ENCODE measurements around the gene KRT81.
A peak's percentile ranks its signal among the peaks of the same experiment; 100 is the strongest.

KRT81 gene

DNA sequence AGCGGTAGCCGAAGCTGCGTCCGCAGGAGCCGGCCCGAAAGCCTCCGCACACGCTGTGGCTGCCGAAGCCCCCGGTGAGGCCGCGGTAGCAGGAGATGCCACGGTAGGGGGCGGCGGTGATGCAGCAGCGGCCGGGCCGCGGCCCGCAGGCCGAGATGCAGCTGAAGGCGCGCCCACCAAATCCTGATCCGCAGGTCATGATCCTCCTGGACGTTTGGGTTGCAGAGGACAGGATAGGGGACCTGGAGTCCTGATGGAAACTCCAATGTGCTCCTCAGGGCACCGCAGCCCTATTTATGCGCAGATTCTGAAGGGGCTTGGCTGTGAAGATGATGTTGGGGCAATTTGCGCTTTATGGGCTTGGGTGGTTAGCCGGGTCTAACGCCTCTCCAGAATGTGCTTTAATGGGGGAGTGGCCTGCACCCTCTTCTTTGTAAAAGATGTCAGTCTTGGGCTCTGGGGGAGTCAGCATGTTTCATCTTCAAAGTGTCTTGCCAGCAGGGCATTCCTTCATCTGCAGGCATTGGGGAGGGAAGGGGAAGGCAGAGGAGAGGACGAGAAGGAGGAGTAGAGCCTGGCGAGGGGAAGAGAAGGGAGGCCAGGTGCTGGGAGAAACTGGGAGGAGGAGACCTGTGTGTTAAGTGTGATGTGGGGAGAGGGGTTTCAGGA, at the start of gene KRT81:
Gene KRT81, minus strand, starts transcription at position 268 of the 669 bp plus-strand sequence. Its CDS starts 69 bp downstream, at position 199.
- no peak for DNase-seq

DNA sequence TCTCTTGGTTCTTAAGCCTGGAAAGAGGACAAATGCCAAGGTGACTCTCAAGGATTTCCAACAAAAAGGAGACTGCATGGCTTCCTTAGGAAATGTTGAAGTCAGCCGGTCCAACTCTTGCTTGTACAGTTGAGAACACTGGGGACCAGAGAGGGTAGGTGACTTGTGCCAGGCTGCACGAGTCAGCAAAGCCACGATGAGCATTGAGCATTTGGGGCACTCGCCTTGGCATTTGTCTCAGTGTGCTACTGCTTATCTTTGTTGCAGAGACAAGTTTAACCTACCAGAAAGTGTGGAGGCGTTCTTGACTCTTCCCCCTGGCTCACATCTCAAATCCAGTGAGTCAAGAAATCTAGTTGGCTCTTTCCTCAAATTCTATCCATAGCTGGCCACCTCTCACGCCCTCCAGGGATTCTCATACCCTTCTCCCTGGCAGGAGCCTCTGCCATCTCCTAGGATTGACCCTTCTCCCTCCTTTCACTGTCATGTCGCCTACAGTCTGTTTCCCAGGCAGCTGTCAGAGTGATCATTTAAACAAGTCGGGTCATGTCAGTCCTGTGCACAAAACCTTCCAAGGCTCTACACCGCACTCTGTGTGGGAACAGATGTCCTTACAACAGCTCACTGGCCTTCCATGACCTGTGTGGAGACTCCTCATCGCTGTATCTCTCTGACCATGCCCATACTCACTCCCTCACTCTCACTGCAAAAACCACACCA, 47.1 kb upstream of the KRT81 start:
- DNase-seq: no peak

DNA sequence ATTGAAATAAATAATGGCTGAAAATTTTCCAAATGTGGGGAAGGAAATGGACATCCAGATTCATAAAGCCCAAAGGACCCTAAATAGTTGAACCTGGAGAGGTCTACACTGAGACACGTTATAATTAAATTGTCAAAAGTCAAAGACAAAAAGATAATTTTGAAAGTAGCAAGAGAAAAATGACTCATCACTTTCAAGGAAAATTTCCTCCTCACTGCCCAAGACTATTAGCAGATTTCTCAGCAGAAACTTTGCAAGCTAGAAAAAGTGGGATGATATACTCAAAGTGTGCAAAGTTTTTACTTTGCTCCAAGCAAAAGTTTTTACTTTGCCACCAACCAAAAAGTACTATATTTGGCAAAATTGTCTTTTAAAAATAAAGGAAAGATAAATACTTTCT, 45.7 kb upstream of the KRT81 start:
- no peak for DNase-seq

DNA sequence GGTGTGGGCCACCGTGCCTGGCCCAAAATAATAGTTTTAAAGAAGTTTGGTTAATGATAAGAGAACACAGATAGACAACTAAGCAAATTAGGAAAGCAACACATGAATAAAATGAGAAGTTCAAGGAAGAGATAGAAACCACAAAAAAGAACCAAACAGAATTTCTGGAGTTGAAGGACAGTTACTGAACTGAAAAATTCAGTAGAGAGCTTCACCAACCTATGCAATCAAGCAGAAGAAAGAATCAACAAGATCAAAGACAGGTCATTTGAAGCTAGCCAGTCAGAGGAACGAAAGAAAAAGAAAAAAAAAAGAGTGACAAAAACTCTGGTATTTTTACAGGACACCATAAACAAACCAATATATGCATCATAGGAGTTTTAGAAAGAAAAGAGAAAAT, 45.3 kb upstream of the KRT81 start:
- no peak for DNase-seq

DNA sequence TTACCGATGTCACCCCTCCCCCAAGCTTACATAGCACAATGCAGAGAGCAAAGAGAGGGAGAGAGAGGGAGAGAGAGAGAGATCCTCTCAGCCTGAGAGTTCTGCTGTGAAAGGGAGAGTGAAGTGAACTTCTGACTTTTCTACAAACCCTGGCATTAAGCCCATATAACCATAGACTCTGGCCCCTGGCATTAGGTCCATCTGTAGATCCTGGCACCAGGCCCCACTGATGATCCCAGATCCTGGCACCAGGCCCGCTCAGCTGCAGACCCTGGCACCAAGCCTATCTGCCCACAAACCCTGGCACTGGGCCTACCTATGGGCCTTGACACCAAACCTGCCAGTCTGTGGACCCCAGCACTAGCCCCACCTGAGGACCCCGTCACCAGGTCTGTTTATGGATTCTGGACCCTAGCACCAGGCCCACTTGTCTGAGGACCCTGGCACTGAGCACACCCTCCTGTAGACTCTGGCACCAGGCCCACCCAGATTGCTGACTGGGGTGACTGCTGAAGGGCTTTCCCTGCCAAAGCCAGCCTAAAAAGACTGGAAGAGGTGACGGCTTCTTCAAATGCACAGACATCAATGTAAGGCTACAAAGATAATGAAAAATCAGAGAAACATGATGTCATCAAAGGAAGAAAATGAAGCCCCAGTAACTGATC, 44.4 kb upstream of the KRT81 start:
- peak; percentile 16 for DNase-seq

DNA sequence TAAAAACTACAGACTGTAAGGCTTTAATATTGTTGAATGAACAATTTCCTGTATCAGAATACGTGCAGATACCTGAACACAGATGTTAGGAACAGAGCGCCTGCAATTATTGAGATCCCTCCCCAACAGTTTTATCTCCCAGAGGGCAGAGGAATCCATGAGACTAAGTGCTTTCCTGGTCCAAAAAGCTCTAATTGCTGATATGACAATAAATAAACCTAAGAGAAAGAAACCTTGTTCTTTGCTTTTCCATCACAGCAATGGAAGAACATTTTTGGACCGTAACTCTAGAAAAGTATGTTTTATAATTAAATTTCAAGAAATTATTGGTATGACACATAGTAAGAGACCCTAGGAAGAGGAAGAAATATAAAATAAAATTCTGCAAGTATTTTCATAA, 42.9 kb upstream of the KRT81 start:
- DNase-seq: no peak

DNA sequence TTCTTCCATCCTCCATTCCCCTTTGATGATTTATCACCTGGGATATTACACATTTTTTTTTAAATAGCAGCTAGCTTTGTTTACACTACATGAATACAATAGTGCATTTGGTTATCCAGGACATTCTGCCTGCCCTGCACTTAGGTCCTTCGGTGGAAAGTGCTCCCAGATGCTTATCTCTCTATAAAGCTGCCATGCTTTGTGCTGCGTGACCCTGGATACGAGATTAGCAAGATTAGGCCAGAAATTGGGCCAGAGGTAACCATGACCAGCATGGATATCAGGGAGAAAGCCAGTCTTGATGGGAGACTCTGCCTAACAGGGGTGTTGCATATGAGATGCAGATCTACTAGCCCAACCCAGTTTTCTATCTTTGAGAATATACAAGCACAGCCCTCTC, 42.0 kb upstream of the KRT81 start:
- no peak for DNase-seq

DNA sequence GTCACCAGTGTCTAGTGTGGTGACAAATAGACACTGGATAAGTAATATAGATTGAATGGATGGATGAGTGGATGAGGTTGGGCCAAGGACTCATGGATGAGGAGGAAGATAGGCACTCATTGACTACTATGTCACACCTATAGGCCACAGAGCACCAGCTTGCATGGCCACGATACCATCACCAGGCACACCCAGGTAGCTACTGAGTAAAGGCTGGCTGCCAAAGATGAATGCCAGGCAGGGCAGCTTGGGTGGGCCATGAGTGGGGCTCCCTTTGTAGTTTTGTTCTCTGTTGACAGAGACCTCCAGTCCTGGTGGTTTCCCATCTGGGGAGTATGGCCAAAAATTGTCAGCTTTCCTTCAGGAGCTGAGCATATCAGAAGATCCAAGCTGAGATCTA, 41.0 kb upstream of the KRT81 start:
- no peak for DNase-seq

DNA sequence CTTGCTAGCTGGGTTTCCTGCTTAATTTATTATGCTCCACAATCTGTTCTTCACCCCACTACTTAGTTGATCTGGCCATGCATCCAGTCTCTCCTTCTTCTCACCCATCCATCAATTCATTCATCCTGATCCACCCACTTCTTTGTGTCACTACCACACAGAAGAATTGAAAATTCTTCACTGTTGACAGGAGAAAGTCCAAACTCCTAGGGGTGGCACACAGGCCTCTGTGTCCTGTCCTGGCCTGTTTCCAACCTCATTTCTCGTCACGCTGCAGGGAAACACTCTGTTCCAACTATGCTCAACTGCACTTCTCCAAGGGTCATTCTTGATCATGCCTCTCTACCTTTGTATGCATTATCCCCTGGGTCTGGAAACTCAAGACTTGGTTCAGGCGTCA, 40.5 kb upstream of the KRT81 start:
- no peak for DNase-seq

DNA sequence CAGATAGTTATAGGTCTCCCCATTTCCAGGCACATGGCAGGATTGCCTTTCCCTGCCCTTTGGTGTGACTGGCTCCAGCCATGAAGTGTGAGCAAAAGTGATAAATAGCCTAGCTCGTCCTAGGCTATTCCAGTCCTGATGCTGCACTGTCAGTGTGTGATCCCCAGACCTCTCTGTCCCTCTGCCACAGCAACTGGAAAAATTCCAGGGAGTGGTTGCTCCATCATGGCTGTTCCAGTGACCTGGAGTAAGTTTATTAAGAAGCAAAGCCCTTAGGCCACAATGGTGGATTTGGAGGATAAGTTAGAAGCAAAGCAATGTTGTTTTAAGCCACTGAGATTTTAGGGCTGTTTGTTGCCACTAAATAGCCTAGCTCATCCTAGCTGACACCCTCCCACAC, 39.7 kb upstream of the KRT81 start:
- DNase-seq: no peak

DNA sequence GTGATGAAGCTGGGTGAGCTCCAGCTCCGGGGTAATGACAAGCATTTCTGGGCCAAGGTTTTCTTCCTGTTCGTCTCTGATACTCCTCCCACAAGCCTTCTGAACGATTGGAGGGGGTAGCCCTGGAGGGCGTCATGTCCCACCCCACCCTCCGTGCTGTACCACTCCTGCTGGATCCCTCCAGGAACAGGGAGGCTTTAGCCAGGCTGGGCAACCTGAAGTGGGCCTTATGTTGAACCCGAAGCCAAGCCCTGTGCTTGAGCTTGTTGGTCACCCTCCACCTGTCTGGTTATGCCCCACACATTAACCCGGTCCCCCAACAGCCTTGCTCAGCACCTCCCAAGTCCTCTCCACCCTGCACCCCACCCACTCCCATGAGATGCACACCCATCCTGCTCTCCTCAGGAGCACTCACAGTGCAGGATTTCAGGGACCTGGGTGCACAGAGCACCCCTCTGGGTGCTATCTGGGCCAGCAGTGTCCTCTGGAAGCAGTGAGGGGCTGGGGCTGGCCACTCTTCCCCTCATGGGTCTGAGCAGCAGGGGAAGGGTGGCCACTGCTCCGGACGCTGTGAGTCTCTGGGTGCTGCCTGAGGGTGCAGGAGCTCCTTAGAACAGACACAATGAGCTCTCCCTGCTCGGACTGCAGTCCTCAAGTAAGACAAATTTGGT, 36.6 kb upstream of the KRT81 start:
- no peak for DNase-seq

DNA sequence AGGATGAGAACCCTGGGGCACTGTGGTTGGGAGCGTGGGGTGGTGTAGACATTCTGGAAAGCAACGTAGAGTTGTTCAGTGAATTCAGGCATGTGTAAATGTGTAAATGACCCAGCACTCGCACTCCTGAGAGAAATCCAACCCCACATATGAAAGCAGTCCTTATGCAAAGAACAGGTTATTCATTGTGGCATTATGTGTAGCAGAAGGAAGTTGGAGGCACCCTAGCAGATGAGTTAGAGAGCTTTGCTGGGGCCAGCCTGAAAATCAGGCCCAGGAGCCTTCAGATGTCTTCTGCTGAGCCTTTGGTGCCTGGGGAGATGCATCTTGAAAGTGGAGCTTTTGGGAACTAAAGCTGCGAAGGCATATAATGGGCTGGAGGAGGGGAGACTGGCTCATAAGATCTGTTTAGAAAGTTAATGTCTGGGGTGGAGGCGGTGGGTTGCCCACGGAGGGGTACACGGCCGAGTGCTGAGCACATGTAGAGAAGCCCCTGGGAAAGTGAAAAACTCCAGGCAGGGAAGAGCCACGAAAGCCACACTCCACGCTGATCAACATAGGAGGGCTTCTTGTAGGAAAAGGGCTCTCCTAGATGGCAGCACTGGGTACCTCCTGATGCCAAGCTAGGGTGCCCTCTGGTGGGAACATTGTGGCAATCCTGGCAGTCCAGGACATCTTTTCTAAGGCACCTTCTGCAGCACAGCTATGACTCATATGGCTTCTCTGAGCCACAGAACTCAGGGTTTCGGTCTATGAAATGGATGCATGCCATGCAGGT, 35.9 kb upstream of the KRT81 start:
- peak; percentile 74 for DNase-seq

DNA sequence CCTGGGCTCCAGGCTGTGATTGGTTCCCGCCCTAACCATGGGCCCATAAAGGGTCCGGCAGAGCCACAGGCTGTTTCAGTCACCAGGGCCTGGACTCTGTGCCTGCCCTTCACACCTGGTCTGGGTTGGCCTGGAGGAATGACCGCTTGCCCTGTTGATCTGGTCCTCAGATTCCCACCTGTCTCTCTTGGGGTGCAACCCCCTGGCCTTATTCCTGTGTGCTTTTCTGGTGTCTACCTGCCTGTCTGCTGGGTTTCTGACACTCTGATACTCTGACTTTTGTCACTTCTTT, 32.8 kb upstream of the KRT81 start:
- no peak for DNase-seq

DNA sequence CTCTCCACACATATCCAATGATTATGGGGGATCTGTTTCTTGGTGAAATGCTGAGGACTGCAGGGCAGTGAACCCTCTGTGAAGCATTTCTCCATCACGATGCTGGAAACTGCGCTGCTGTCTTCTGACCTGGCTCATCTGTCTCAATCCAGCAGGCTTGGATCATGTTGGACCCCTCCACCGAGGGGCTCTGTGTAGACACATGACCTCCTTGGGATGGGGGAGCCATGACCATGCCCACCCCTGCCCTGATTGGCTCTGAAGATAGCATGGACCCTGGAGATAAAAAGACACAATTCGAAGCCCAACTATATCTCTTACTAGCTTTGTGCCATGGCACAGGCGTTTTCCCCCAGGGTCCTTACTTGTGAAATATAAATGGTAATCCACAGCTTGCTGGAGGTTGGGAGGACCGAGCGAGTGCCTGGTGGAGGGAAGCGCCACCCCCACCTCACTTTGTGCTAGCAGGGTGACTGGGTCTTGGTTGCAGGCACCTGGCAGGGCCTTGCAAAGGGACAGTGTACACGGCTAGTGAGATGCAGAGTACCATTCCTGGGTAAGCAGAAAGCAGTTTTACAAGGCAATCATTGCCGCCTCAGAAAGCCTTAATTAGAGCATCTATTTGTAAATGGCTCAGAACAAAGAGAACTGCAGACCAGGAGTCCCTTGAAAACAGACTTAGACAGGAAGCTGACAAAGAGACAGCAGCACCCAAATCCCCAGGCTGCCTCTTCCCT, 32.2 kb upstream of the KRT81 start:
- no peak for DNase-seq

DNA sequence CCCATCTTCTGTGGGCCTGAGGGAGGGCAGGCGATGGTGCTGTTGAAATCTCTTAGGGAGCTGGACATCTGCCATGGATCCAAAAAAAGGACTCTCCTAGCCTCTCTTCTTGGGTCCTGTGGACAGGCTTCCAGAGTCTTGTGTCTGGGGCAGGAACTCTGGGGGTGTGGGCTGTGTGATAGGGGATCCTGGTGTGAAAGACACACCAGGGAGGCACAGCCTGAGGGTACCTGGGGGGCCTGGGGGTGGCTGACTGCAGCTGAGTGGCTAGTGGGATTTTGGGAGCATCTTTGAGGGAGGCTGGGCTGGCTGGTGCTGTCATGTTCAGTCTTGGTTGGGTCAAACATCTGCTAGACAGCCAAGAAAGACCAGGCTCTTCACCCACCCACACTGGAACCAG, 31.7 kb upstream of the KRT81 start:
- DNase-seq: no peak

DNA sequence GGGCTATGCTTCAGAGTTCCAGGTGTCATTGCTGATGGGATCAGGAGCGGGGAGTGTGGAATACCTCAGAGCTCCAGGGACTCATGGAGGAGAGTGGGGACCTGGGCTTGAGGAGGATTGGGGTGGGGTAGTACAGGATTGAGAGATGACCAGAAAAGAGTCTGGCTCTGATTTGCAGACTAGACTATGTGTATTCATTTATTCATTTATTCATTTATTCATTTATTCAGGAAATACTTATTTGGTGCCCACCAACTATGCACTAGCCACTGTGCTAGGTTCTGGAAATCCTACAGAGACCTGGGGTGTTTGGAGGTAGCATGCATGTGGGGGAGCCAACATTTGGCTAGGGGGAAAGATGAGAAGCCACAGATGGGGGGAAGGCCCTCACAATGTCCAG, 30.7 kb upstream of the KRT81 start:
- no peak for DNase-seq

DNA sequence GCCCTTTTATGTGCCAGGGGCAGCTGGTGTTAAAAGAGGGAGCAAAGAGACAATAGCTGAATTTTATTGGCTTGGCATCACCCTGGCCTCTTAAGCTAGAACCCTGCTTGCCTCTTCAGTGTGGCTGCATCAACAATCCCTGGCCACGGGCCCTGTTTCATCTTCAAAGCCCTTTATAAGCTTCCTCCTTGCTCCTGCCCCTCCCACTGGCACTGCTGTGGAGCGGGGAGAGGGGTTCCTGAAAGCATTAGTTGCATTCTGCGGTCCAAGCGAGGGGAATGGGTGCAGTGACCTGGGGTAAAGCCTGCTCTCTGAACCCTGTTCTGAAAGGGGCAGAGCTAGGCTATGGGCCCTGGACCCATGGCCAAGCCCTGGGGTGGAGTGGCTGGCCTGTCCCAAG, 30.1 kb upstream of the KRT81 start:
- DNase-seq: no peak

DNA sequence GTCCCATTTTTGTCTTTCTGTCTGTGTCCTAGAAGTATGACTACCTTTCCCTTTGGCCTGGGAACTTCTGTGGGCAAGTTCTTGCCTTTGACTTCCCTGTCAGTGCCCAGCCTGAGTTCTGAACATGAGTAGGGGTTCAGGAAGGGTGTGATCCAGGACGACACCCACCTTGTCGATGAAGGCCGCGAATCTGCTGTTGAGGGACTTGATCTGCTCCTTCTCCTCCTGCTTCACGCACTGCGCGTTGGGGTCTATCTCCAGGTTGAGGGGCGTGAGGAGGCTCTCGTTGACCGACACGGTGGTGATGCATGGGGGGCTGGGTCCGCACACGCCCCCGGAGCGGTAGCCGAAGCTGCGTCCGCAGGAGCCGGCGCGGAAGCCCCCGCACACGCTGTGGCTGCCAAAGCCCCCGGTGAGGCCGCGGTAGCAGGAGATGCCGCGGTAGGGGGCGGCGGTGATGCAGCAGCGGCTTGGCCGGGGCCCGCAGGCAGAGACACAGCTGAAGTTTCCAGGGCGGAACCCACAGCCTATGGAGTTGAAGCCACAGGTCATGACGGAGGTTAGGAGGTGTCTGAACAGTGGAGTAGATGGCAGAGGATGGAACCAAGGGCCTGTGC, 29.6 kb upstream of the KRT81 start, which contains the start of gene KRT83:
Gene KRT83, minus strand, starts transcription at position 615 of the 617 bp plus-strand sequence. Its CDS starts 63 bp downstream, at position 552.
- DNase-seq: no peak

DNA sequence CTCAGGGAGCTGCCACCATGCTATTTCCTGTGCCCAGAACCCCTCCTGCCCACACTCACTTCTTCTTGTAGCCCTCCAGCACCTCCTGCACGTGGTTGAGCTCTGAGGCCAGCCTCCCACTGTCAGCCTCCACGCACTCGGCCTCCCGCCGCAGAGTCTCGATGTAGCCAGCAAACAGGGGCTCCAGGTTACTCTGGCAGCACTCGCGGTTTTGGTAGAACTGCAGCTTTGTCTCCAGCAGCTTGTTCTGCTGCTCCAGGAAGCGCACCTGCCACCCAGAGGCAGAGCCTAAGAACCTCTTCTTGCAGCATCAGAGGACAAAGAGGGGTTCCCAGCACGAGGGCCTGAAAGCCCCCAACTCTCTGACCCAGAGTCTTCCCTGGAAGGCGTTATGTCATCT, 27.8 kb upstream of the KRT81 start:
- no peak for DNase-seq

DNA sequence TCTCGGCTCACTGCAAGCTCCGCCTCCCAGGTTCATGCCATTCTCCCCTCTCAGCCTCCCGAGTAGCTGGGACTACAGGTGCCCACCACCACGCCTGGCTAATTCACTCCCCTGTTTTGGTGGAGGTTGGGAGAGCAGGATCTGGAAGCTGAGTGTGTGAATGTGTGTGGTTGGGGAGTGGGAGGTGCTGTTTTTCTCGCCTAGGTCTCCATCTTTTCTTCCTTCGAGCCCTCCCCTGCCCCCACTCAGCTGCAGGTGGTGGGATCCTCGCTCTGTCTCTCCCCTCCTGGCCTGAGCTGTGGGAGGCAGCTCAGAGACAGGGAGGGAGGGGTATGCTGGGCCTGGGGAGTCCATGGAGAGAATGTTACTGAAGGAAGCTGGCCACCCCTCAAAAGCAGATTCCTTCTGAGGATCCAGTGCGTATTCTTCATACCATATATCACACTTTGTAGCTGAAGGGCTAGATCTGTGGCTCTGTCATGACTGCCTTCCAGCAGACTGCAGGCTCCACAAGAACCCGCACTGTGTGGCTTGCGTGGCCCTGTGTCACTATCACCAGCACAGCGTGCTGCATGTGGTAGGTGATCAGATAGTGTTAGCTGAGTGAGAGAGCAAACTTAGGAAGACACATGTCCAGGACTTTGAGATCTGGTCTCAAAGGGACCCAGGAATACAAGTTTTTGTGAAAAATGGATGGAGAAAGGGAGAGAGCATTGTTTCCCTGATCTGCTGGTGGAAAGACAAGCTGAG, 27.1 kb upstream of the KRT81 start:
- no peak for DNase-seq

DNA sequence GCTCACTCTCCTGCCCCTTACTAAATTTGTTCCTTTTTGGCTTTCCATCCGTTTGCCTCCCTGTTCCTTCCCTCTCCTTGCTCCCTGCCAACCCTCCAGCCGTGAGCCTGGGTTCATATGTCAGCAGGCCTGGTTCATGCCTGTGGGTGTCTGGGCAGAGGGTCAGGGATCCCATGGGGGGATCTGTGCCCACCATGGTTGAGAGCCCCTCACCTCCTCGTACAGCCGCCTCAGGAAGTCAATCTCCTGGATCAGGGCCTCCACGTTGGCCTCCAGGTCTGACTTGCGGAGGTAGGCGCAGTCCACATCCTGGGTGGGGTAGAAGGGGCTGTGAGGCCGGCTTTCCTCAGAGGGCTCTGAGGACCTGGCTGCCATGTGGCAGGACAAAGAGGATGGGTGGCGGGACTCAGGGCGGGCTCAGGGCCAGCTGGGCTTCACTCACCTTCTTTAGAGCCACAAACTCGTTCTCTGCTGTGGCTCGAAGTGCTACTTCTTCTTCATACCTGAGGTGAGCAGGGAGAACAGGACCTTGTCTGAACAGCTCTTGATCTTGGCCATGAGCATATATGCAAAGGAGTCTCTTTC, 26.2 kb upstream of the KRT81 start:
- no peak for DNase-seq
